Endothelial cell of umbilical vein (primary cell): ENCODE measurements around the gene HAP1. TPM values are rescaled to one million over a fixed set of nuclear protein-coding genes. Genes with fewer than 3 reads are reported as not detected.
"Not testable (repeated sequence)": the region's sequence is repeated elsewhere in the genome, so short reads cannot be mapped to it uniquely, and the experiment has no call there.

Source experiments
- BruUV-seq: library from RNA; stranded (reverse); fragments of 400-500 nt; replicated peaks from 2 replicates; lab custom pipeline; 2021; lab: Mats Ljungman, UMichigan
- CTCF ChIA-PET: fragments of 300-600, 350-600 bp; sonication (Branson Sonifier 250); formaldehyde crosslinking; loops from one replicate; lab custom pipeline; 2021; ENCODE audit warnings: antibody characterized with exemption, inconsistent platforms; lab: Charles Lee
- POLR2A ChIA-PET: fragments of 300-600, 350-600 bp; sonication (Branson Sonifier 250); formaldehyde crosslinking; loops from one replicate; lab custom pipeline; 2021; ENCODE audit warnings: antibody characterized with exemption, inconsistent platforms; lab: Charles Lee
- DNase-seq: peaks from one replicate; pipeline ENCODE4 v3.0.0-alpha.2; 2011; ENCODE audit warnings: low read depth, low spot score
- FAIRE-seq: peaks from 2 replicates; lab custom pipeline; 2011; peaks lifted over from hg19 to GRCh38; lab: Jason Lieb, UNC
- H2AFZ ChIP-seq: 2 replicates; pipeline ENCODE4 v1.6.0; 2012; ENCODE audit warnings: low read depth, low read length, control low read depth, inconsistent platforms
- H3K27ac ChIP-seq: 2 replicates; pipeline ENCODE4 v1.5.1; 2011; ENCODE audit warnings: low read depth, mild to moderate bottlenecking, control low read depth, low read length, moderate library complexity; ENCODE audit not compliant: insufficient read depth
- H3K27me3 ChIP-seq, 2 experiments: 2 replicates each; pipeline versions ENCODE4 v1.6.0 to v1.6.1; 2011; ENCODE audit warnings: low read length in 2 of 2, mixed read lengths in 1 of 2; ENCODE audit not compliant: control insufficient read depth in 2 of 2, insufficient read depth in 2 of 2
- H3K36me3 ChIP-seq, 2 experiments: 2 replicates in 1 of 2; 3 replicates in 1 of 2; pipeline ENCODE4 v1.5.1; 2011; ENCODE audit warnings: low read length in 2 of 2, mild to moderate bottlenecking in 1 of 2, moderate library complexity in 1 of 2; ENCODE audit not compliant: control insufficient read depth in 2 of 2, insufficient read depth in 2 of 2; ENCODE audit errors: extremely low read depth in 1 of 2
- H3K4me1 ChIP-seq: 3 replicates; pipeline ENCODE4 v1.5.1; 2011; ENCODE audit warnings: mild to moderate bottlenecking, low read length; ENCODE audit not compliant: control insufficient read depth, insufficient read depth; ENCODE audit errors: extremely low read depth
- H3K4me2 ChIP-seq: 2 replicates; pipeline ENCODE4 v1.6.1; 2011; ENCODE audit warnings: low read length, control low read depth, mixed read lengths; ENCODE audit not compliant: insufficient read depth
- H3K4me3 ChIP-seq, 3 experiments: fragments of 200-600 bp in 1 of 3; sonication (generic), shearing (Covaris generic) in 1 of 3; replicated peaks in 1 of 3; 2 replicates each; pipeline ENCODE4 v1.5.1; 2011 to 2016; ENCODE audit warnings: control low read depth in 3 of 3, low read length in 3 of 3, mild to moderate bottlenecking in 2 of 3, inconsistent platforms in 1 of 3, low read depth in 1 of 3, moderate library complexity in 1 of 3; ENCODE audit not compliant: insufficient read depth in 1 of 3
- H3K79me2 ChIP-seq: 2 replicates; pipeline ENCODE4 v1.6.0; 2012; ENCODE audit warnings: low read length, inconsistent platforms; ENCODE audit not compliant: control insufficient read depth, insufficient read depth
- H3K9ac ChIP-seq: replicated peaks from 2 replicates; pipeline ENCODE3; 2011; ENCODE audit warnings: low read length, control low read depth; ENCODE audit not compliant: insufficient read depth; ENCODE audit errors: extremely low read depth
- H3K9me1 ChIP-seq: replicated peaks from 3 replicates; pipeline ENCODE4 v1.6.0; 2011; ENCODE audit warnings: mild to moderate bottlenecking, low read length; ENCODE audit not compliant: control insufficient read depth, insufficient read depth; ENCODE audit errors: extremely low read depth
- H3K9me3 ChIP-seq: replicated peaks from 2 replicates; pipeline ENCODE4 v1.5.1; 2012; ENCODE audit warnings: low read length, inconsistent platforms; ENCODE audit not compliant: control insufficient read depth, insufficient read depth
- H4K20me1 ChIP-seq: replicated peaks from 2 replicates; pipeline ENCODE3; 2011; ENCODE audit warnings: mild to moderate bottlenecking, low read length; ENCODE audit not compliant: control insufficient read depth, insufficient read depth; ENCODE audit errors: extremely low read depth
- EZH2 ChIP-seq: IDR thresholded peaks from 2 replicates; pipeline ENCODE4 v1.6.1; 2012; ENCODE audit warnings: borderline replicate concordance, low read depth, mild to moderate bottlenecking, moderate library complexity, low read length, inconsistent platforms; ENCODE audit not compliant: severe bottlenecking
- FOS ChIP-seq: IDR thresholded peaks from 2 replicates; pipeline ENCODE4 v1.6.1; 2011; ENCODE audit warnings: mild to moderate bottlenecking, low read length, moderate library complexity, borderline replicate concordance; ENCODE audit not compliant: insufficient read depth
- GATA2 ChIP-seq: IDR thresholded peaks from 2 replicates; pipeline ENCODE4 v1.7.0; 2011; ENCODE audit warnings: low read depth, mild to moderate bottlenecking, moderate library complexity, mixed read lengths, low read length; ENCODE audit not compliant: insufficient read length, insufficient read depth
- JUN ChIP-seq: IDR thresholded peaks from 2 replicates; pipeline ENCODE4 v1.6.1; 2011; ENCODE audit warnings: borderline replicate concordance, low read depth; ENCODE audit not compliant: insufficient read length, insufficient read depth
- MYC ChIP-seq: IDR thresholded peaks from one replicate; pipeline ENCODE4 v1.6.1; 2011; ENCODE audit warnings: mild to moderate bottlenecking, low read depth, low read length
- POLR2A ChIP-seq: IDR thresholded peaks from 2 replicates; pipeline ENCODE4 v1.6.1; 2012; ENCODE audit warnings: low read depth, mild to moderate bottlenecking, control low read depth, low read length
- POLR2AphosphoS5 ChIP-seq: IDR thresholded peaks from 2 replicates; pipeline ENCODE4 v1.6.1; 2012; ENCODE audit warnings: low read depth, mild to moderate bottlenecking, control low read depth, low read length, moderate library complexity; ENCODE audit not compliant: insufficient read depth
- dilution Hi-C: fragments of 300-500 bp; cut with MboI; formaldehyde crosslinking; loops from one replicate; pipeline ENCODE4 v1.15.0; 2019; ENCODE audit warnings: low sequenced_read_pairs; ENCODE audit not compliant: extremely low pct_ligation_motif_present
- intact Hi-C: fragments of 100-400 bp; cut with micrococcal nuclease; formaldehyde crosslinking; loops from one replicate; pipeline ENCODE4 v1.10.0; 2022
- polyA plus RNA-seq, 4 experiments: library from polyadenylated mRNA; depleted of rRNA in 3 of 4; stranded (reverse) in 3 of 4; unstranded in 1 of 4; fragments of >200 nt; gene quantifications; 2 replicates each; pipeline versions ENCODE4 v1.2.1 to v1.2.3, GENCODE V29; 2011 to 2012; ENCODE audit warnings: missing spikeins in 1 of 4
- total RNA-seq: library from RNA; stranded (reverse); gene quantifications from 2 replicates; pipeline ENCODE4 v1.2.3, GENCODE V29; 2021
- TF ChIP-seq, protein P1 (sequence below), 2 donors: IDR thresholded peaks; 1 replicate in 1 of 2; 2 replicates in 1 of 2; pipeline ENCODE4 v1.5.1; 2011; ENCODE audit warnings: low read length in 2 of 2, mild to moderate bottlenecking in 2 of 2, moderate library complexity in 2 of 2, control low read depth in 1 of 2, inconsistent platforms in 1 of 2, low read depth in 1 of 2; ENCODE audit not compliant: insufficient read depth in 1 of 2; ENCODE audit errors: extremely low read depth in 1 of 2
- TF ChIP-seq, protein P2 (sequence below): IDR thresholded peaks from 2 replicates; pipeline ENCODE4 v1.6.1; 2011; ENCODE audit not compliant: insufficient read depth, insufficient read length

The HAP1 gene
- total and polyA plus RNA-seq, 2 donors (not counting 3 experiments of a cell fraction or from before 2014, with no cell fraction given), result 0.07 to 0.24 TPM

DNA sequence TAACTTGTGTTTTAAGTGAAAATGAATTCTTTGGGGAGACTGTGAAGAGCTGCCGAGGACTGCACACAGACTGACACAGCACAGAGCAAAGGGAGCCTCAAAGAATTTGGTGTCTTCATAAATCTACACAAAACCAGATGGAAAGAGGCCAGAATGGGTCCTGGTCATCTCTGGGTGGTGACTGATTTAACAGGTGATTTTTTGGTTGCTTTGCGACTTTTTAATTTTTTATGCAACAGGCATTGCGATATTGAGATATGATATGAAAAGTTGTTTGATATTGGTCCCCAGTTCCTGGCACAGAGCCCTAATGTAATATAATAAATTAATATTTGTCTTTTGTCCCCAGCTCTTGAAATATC lies 58.4 kb downstream of the HAP1 start:
- intact Hi-C loops (no loop called here), dilution Hi-C loops (no loop called here)
- CTCF ChIA-PET, result interaction anchor here (1.1 to 2.2 kb wide), 2 partner anchors 10 to 13 kb away, joined by 3 to 7 read pairs; no protein-coding TSS in a partner anchor
- no peaks in the 10 kb centered on the region for H3K79me2 ChIP-seq
- H3K9me1 ChIP-seq, result no peaks in the 10 kb centered on the region
- peaks cover 0 to 4% of the 10 kb centered on the region in 2 experiments for H3K27me3 ChIP-seq
- H3K9me3 ChIP-seq, result no peaks in the 10 kb centered on the region
- H3K9ac ChIP-seq, result no peak overlapping the region
- no peaks in the 10 kb centered on the region for H3K36me3 ChIP-seq
- DNase-seq, result no peak
- H3K4me2 ChIP-seq, result no peak overlapping the region
- POLR2A ChIA-PET, result interaction anchor here (1.2 kb wide), 1 partner anchor 12 kb away, joined by 5 read pairs; no protein-coding TSS in a partner anchor
- no peak for FAIRE-seq
- TF ChIP-seq FOS (no peak), JUN (no peak), POLR2A (no peak), POLR2AphosphoS5 (no peak), GATA2 (no peak), EZH2 (no peak), MYC (no peak)
- TF ChIP-seq, protein P1, sequence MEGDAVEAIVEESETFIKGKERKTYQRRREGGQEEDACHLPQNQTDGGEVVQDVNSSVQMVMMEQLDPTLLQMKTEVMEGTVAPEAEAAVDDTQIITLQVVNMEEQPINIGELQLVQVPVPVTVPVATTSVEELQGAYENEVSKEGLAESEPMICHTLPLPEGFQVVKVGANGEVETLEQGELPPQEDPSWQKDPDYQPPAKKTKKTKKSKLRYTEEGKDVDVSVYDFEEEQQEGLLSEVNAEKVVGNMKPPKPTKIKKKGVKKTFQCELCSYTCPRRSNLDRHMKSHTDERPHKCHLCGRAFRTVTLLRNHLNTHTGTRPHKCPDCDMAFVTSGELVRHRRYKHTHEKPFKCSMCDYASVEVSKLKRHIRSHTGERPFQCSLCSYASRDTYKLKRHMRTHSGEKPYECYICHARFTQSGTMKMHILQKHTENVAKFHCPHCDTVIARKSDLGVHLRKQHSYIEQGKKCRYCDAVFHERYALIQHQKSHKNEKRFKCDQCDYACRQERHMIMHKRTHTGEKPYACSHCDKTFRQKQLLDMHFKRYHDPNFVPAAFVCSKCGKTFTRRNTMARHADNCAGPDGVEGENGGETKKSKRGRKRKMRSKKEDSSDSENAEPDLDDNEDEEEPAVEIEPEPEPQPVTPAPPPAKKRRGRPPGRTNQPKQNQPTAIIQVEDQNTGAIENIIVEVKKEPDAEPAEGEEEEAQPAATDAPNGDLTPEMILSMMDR (IDR thresholded peaks at IDR 0.05; ENCODE audit: extremely low read depth in 1 of 2, insufficient read depth in 1 of 2, low read depth in 1 of 2, low read length in 2 of 2), result no peak
- TF ChIP-seq, protein P2, sequence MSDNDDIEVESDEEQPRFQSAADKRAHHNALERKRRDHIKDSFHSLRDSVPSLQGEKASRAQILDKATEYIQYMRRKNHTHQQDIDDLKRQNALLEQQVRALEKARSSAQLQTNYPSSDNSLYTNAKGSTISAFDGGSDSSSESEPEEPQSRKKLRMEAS, result no peak
- H4K20me1 ChIP-seq, result no peaks in the 10 kb centered on the region
- no TSS peak for BruUV-seq
- peaks cover 14% of the 10 kb centered on the region for H3K4me1 ChIP-seq
- H3K4me3 ChIP-seq, result no peak overlapping the region
- H2AFZ ChIP-seq, result no peak overlapping the region
- no peak overlapping the region for H3K27ac ChIP-seq

DNA sequence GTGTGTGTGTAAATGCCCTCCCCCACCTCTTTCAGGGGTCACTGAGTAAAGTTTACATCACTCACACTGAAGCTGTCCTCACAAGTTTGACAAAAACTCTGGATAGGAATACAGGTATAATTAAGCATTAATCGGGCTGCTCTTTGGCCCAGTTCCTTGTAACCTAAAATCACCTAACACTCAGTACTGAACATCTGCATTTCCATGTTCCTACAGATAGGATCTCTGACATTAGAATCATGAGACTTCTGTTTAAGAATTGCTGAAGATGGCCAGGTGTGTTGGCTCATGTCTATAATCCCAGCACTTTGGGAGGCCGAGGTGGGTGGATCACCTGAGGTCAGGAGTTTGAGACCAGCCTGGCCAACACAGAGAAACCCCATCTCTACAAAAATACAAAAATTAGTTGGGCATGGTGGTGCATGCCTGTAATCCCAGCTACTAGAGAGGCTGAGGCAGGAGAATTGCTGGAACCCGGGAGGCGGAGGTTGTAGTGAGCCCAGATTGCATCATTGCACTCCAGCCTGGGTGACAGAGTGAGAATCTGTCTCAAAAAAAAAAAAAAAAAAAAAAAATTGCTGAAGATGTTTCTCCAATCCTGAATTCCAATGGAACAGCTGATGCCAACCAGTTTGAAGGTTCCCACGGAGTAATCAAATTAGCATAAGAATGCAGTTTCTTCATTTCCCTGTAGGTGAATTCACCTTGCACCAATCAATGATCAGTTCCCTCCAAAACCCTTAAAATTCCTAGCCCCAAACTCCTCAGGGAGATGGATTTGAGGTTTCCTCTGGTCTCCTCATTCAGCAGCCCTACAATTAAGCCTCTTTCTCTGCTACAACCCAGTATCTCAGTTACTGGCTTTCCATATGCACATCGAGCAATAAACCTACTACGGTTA lies 59.0 kb downstream of the HAP1 start:
- CTCF ChIA-PET, result interaction anchor here (1.1 to 2.2 kb wide), 2 partner anchors 9 to 13 kb away, joined by 3 to 7 read pairs; no protein-coding TSS in a partner anchor

More for the DNA sequence above, 59.0 kb downstream of the HAP1 start:
- H2AFZ ChIP-seq, H3K9me3 ChIP-seq, dilution Hi-C loops, H3K79me2 ChIP-seq, BruUV-seq, H3K36me3 ChIP-seq, DNase-seq, FAIRE-seq, H3K9me1 ChIP-seq, H3K4me3 ChIP-seq, intact Hi-C loops, H3K9ac ChIP-seq, H3K4me2 ChIP-seq, H4K20me1 ChIP-seq, H3K27me3 ChIP-seq, H3K27ac ChIP-seq: not testable (repeated sequence)
- peaks cover 14% of the 10 kb centered on the region for H3K4me1 ChIP-seq
- POLR2A ChIA-PET, result interaction anchor here (1.0 to 1.2 kb wide), 2 partner anchors 13 kb away, joined by 3 to 5 read pairs; no protein-coding TSS in a partner anchor
